IPS-NIHi7 (cell line): ENCODE results near the gene RAC2.
"Not testable (repeated sequence)": the region's sequence is repeated elsewhere in the genome, so short reads cannot be mapped to it uniquely, and the experiment has no call there.

Experiments
- DNase-seq: peaks from one replicate; pipeline ENCODE4 v3.0.0; 2012; ENCODE audit warnings: mixed read lengths; ENCODE audit errors: extremely low spot score

The RAC2 gene

GRCh38 chr22:37255558-37256006, 11.5 kb upstream of the RAC2 start:
- no peak for DNase-seq

GRCh38 chr22:37254867-37255233, 10.8 kb upstream of the RAC2 start:
- DNase-seq = no peak

GRCh38 chr22:37254209-37254866, 10.3 kb upstream of the RAC2 start:
- DNase-seq = no peak

- no peak for DNase-seq
Measured at GRCh38 chr22:37253126-37253660, 9.1 kb upstream of the RAC2 start.

- not testable (repeated sequence) for DNase-seq
Measured at GRCh38 chr22:37251836-37252235, 7.8 kb upstream of the RAC2 start.

- DNase-seq = no peak
Measured at GRCh38 chr22:37249986-37250385, 5.9 kb upstream of the RAC2 start.

GRCh38 chr22:37248251-37248650, 4.2 kb upstream of the RAC2 start:
- DNase-seq = no peak

- no peak for DNase-seq
Measured at GRCh38 chr22:37245740-37246139, 1.7 kb upstream of the RAC2 start.

- no peak for DNase-seq
Measured at GRCh38 chr22:37244922-37245722, 1.1 kb upstream of the RAC2 start.

GRCh38 chr22:37243402-37244113, 511 bp downstream of the RAC2 start:
- no peak for DNase-seq

- no peak for DNase-seq
Measured at GRCh38 chr22:37242395-37242918, 1.6 kb downstream of the RAC2 start.

- no peak for DNase-seq
Measured at GRCh38 chr22:37241351-37242142, 2.5 kb downstream of the RAC2 start.

- no peak for DNase-seq
Measured at GRCh38 chr22:37240941-37241320, 3.1 kb downstream of the RAC2 start.

- DNase-seq = no peak
Measured at GRCh38 chr22:37240240-37240940, 3.7 kb downstream of the RAC2 start.

- DNase-seq = no peak
Measured at GRCh38 chr22:37239336-37240239, 4.5 kb downstream of the RAC2 start.

GRCh38 chr22:37237371-37238268, 6.4 kb downstream of the RAC2 start:
- DNase-seq = no peak

- no peak for DNase-seq
Measured at GRCh38 chr22:37235897-37236607, 8.0 kb downstream of the RAC2 start.
